ENCODE measurements around the gene KIAA1671.

KIAA1671 gene

GRCh38 chr22:24992946-24993345, 40.4 kb downstream of the KIAA1671 start:
- TF ChIP-seq CTCF (conservative IDR thresholded peaks at IDR 0.05; ENCODE audit: low read depth, low read length) = no peak
- Histone ChIP-seq H4K20me1 (ENCODE audit: insufficient read depth) (no peaks in the 10 kb centered on the region), H3K4me3 (IDR thresholded peaks at IDR 0.05; ENCODE audit: insufficient read depth, low read depth, low read length) (no peak overlapping the region), H3K36me3 (ENCODE audit: insufficient read depth) (no peaks in the 10 kb centered on the region), H3K4me1 (ENCODE audit: low read depth, poor library complexity, severe bottlenecking) (no peaks in the 10 kb centered on the region), H3K9ac (no peak overlapping the region), H3K79me2 (ENCODE audit: insufficient read depth, low read depth) (no peaks in the 10 kb centered on the region), H2AFZ (ENCODE audit: low read depth) (no peak overlapping the region), H3K27me3 (ENCODE audit: insufficient read depth, low read depth) (no peaks in the 10 kb centered on the region), H3K4me2 (no peak overlapping the region), H3K27ac (no peak overlapping the region)

GRCh38 chr22:24994070-24994763, 41.7 kb downstream of the KIAA1671 start:
- no peak overlapping the region for H3K9ac ChIP-seq
- no peaks in the 10 kb centered on the region for H3K4me1 ChIP-seq (ENCODE audit: low read depth, poor library complexity, severe bottlenecking)
- H3K27me3 ChIP-seq (ENCODE audit: insufficient read depth, low read depth) = no peaks in the 10 kb centered on the region
- H4K20me1 ChIP-seq (ENCODE audit: insufficient read depth) = no peaks in the 10 kb centered on the region
- H3K4me3 ChIP-seq (IDR thresholded peaks at IDR 0.05; ENCODE audit: insufficient read depth, low read depth, low read length) = no peak overlapping the region
- H3K79me2 ChIP-seq (ENCODE audit: insufficient read depth, low read depth) = no peaks in the 10 kb centered on the region
- no peak overlapping the region for H3K27ac ChIP-seq
- no peak overlapping the region for H2AFZ ChIP-seq (ENCODE audit: low read depth)
- H3K36me3 ChIP-seq (ENCODE audit: insufficient read depth) = no peaks in the 10 kb centered on the region
- no peak overlapping the region for H3K4me2 ChIP-seq
- TF ChIP-seq CTCF (conservative IDR thresholded peaks at IDR 0.05; ENCODE audit: low read depth, low read length) = no peak

GRCh38 chr22:24995649-24996180, 43.2 kb downstream of the KIAA1671 start:
- H4K20me1 ChIP-seq (ENCODE audit: insufficient read depth) = no peaks in the 10 kb centered on the region
- H3K27ac ChIP-seq = no peak overlapping the region
- H3K4me1 ChIP-seq (ENCODE audit: low read depth, poor library complexity, severe bottlenecking) = no peaks in the 10 kb centered on the region
- H3K79me2 ChIP-seq (ENCODE audit: insufficient read depth, low read depth) = no peaks in the 10 kb centered on the region
- H3K9ac ChIP-seq = no peak overlapping the region
- H2AFZ ChIP-seq (ENCODE audit: low read depth) = no peak overlapping the region
- H3K36me3 ChIP-seq (ENCODE audit: insufficient read depth) = no peaks in the 10 kb centered on the region
- no peak for TF ChIP-seq CTCF (conservative IDR thresholded peaks at IDR 0.05; ENCODE audit: low read depth, low read length)
- H3K27me3 ChIP-seq (ENCODE audit: insufficient read depth, low read depth) = no peaks in the 10 kb centered on the region
- H3K4me3 ChIP-seq (IDR thresholded peaks at IDR 0.05; ENCODE audit: insufficient read depth, low read depth, low read length) = no peak overlapping the region
- no peak overlapping the region for H3K4me2 ChIP-seq

GRCh38 chr22:24996420-24996952, 44.0 kb downstream of the KIAA1671 start:
- Histone ChIP-seq H3K4me1 (ENCODE audit: low read depth, poor library complexity, severe bottlenecking) (no peaks in the 10 kb centered on the region), H3K27me3 (ENCODE audit: insufficient read depth, low read depth) (no peaks in the 10 kb centered on the region), H3K4me2 (no peak overlapping the region), H2AFZ (ENCODE audit: low read depth) (no peak overlapping the region), H3K9ac (no peak overlapping the region), H3K4me3 (IDR thresholded peaks at IDR 0.05; ENCODE audit: insufficient read depth, low read depth, low read length) (no peak overlapping the region), H3K79me2 (ENCODE audit: insufficient read depth, low read depth) (no peaks in the 10 kb centered on the region), H3K27ac (no peak overlapping the region), H3K36me3 (ENCODE audit: insufficient read depth) (no peaks in the 10 kb centered on the region), H4K20me1 (ENCODE audit: insufficient read depth) (no peaks in the 10 kb centered on the region)
- no peak for TF ChIP-seq CTCF (conservative IDR thresholded peaks at IDR 0.05; ENCODE audit: low read depth, low read length)

All from KMS-11 (cell line).